GM19455 (cell line): ENCODE data around the gene NMD3.
"Not testable (repeated sequence)": the region's sequence is repeated elsewhere in the genome, so short reads cannot be mapped to it uniquely, and the experiment has no call there.

Source experiments
- ATAC-seq: cut with Tn5 transposase; IDR thresholded peaks from one replicate; pipeline ENCODE4 v1.9.1; 2021; ENCODE audit not compliant: unreplicated experiment

NMD3 gene

DNA sequence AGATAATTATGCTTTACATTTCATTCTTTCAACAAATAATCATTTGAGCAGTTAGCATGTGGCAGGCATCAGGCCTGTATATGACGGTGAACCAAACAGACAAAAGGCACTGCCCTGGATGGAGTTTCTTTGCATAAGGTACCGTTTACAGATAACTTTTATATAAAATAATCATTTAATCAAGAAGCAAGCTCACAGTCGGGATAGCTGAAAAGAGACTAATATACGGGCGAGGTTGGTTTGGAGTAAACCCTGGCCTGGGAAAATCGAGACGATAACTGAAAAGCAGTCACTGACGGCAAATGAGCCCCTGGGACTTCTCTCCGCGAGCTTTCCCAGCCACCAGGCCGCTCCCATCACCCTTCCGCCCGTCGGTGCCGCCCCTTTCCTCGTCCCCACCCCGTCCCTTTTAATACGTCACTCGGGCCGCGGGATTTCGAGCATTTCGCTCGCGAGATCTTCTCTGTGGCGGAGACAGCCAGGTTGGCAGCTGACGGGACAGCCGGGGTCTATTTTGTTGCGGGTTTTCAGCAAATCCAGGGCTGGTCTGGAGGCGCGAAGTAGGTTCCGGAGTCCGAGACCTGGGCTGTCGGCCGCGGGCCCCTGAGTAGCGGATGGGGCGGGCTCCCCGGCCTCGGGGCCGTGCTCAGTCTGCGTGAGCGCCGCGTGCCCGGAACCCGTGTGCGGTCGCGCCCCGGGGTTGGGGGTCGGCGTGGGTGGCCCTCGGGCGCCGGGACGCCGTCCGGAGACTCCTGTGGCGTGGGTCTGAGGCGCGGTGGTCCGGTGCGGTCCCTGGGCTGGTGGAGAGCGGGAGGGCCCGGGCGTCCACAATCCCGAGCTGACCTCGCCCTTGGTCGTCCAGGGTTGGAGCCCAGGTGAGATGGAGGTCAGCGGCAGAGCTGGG, at the start of gene NMD3:
TSS of gene NMD3 (plus strand) at position 462 of the 904 bp plus-strand sequence. CDS start 703 bp downstream, outside the sequence.
- ATAC-seq = peak; percentile 99

DNA sequence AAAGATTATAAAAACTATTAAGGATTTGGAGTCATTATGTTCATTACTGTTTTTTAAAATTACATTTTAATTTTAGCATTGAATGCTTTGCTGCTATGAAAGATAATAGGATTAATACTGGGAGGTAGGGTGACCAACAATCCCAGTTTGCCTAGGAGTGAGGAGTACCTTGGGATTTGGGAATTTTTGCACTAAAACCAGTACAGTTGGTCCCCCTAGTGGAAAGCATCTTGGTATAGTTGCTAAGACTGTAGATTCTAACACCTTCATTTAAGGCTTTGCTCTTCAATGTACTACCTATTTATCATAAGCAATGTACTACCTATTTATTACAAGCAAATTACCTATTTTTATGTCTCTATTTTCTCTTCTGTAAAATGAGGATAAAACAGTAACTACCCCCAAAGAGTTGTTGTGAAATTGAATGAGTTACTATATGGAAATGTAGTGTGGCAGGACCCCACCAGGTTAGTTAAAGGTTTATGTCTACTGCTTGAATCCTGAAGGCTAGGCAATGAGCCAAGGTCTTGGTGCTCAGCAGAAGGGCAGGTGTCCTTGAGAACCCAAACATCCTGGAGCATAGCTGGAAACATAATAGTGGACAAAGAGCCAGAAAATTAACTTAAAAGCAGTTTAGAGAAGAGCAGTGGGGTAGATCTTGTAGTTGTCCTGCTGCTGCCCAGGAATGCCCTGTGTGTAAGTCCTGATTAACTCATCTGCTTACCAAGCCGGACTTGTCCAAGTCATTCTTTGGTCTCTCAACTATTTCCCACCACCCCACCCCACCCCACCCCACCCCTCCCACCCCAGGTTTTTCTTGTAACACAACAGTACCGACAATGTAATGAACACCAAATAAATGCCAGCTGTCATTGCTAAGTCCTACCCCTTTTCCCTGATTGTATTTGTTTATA, 49.2 kb upstream of the NMD3 start:
- no peak for ATAC-seq

DNA sequence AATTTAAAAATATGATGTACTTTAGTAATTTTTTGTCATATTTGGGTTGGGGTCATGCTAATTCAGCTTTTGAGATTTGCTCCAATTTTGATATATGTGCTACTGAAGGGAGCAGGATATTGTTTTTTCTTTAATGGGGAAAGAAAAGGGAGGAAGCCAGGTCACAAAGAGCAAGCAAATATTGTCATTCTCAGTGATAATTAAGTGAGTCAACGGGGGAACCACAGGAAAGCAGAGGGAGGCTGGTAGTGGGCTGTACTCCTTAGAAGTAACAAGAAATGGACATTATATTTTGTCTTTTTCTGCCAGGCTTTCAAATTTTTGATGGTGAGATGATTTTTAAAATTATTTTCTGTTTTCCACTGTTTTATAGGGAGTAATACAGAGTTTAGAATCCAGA, 45.6 kb upstream of the NMD3 start:
- ATAC-seq = no peak

DNA sequence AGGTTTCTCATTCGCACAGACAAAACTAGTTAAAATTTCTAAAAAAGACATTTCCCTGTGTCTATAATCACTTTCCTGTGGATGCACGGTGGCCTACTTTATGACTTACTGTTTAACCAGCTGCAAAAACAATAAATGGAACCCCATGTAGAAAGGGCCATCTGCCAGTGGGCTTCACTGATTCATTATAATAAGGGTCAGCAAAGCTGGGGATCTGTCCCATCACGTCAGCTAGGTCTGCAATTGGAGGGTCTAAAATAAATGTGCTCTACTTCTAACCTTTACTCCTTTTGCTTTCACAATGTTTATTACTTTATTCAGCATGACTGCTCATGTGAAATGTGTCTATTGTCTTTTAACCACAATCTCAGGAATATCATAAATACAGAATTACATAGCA, 43.1 kb upstream of the NMD3 start:
- ATAC-seq = no peak

DNA sequence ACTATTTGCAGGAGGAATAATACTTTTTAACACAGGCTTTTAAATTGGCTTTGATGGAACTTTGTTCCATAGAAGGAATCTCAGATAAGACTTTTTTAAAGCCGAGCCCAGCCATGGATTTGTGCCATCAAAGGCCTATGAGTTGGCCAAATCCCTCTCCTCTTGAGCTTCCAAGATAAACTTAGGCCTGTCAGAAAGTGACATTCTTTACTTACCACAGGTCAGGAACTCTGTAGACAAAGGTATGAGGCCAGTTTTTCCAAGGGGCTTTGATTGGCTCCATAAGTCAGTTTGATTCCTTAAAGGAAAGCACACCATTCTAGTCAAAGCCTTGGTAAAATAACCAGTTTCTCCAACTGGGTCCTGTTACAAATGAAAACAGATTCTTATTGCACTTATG, 39.7 kb upstream of the NMD3 start:
- not testable (repeated sequence) for ATAC-seq

DNA sequence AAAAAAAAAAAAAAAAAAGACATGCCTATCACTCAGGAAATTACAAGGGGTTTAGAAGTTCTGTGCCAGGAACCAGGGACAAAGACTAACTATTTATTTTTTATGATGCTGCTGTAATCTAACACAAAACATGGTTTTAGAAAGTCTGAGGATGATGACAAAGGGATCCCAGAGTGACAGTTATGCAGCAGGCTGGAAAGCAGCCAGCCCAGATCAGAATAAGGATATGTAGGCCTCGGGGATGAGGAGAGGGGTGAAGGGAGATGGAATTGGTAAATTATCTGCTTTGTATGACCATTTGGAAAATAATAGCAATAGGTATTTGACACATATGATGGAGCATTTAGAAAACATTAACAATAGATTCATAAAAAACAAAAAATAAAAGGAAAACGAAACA, 34.1 kb upstream of the NMD3 start:
- ATAC-seq = no peak

DNA sequence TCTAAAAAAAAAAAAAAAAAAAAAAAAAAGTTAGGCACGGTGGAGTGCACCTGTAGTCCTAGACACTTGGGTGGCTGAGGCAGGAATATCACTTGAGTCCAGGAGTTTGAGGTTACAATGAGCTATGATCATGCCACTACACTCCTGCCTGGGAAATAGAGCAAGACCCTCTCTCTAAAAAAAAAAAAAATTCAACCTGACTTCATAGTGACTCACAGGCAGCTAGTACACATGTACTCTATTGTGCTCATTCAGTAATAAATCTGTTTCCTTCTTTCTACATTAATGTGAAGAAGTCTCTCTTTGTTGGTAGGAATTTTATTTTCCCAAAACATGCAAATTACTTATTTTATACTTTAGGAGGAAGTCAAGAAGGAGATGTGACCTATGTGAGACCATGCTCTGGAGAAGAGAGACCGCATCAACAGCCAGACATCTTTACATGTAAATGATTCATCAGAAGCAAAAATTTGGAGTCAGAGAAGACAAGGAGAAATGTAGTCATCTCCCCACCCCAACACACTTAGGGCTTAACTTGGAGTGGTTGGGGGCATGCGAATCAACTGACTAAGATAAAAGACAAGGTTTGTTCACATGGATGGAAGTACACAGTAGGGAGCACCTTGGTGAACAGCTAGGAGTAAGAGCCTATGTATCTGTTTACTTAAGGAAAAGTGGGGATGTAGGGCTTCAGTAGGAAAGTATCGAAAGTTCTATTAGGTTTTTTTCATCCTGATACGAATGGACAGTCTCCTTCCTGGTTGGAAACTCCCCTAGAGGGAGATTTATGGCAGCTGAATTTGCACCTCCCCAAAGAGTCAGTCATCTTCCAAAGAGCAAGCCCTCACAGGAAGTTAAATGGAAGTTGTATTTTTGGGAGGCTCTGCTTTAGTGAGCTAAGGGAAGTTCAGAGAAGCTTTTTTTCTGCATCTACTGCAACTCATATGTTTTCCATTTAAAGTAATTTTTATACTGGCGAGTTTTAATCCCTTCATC, 23.0 kb upstream of the NMD3 start:
- no peak for ATAC-seq

DNA sequence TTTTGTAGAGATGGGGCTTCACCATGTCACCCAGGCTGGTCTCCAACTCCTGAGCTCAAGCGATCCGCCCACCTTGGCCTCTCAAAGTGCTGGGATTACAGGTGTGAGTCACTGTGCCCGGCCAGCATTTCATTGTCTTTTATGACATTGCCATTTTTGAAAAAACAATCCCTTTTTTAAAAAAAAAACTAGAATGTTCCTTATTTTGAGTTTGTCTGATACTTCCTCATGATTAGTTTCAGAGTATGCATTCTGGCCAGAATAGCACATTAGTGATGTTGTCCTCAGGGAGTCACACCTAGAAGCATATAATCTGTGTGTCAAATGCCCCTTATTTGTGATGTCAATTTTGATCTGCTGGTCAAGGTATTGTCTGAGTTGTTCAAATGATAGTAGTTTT, 21.2 kb upstream of the NMD3 start:
- no peak for ATAC-seq

DNA sequence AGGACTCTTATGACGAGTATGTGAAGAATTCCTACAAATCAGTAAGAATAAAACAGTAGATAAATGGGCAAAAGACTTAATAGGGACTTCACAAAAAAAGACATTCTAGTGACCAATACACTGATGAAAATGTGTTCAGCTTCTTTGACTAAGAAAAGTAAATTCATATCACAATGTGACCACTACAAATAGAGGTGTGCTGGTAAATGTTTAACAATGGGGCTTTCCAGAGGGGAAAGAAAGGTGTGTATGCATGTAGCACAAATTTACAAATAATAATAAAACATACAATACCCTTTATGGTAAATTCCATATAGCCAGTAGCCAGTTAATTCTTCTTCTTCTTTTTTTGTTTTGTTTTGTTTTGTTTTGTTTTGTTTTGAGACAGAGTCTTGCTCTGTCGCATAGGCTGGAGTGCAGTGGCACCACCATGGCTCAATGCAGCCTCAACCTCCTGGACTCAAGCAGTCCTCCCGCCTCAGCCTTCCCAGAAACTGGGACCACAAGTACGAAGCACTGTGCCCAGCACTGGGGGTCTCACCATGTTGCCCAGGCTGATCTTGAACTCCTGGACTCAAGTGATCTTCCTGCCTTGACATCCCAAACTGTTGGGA, 17.5 kb upstream of the NMD3 start:
- ATAC-seq = no peak

DNA sequence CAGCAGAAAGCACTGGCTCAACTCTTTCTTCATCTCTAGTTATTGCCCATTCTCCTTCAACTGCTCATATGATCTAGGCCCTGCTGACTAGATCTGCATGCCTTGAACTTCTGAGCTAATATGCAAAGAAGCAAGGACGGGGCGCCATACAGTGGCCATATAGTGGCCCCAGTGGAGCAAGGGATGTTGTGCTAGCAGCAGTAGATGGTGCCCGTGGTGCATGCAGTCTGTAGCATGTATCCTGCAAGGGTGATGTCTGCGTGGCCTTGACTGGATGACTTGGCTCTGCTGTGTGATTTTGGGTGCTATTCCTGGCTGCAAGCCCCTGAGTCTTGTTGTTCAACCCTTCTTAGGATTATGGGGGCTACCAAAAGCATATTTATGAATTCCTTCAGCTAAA, 12.2 kb upstream of the NMD3 start:
- no peak for ATAC-seq

DNA sequence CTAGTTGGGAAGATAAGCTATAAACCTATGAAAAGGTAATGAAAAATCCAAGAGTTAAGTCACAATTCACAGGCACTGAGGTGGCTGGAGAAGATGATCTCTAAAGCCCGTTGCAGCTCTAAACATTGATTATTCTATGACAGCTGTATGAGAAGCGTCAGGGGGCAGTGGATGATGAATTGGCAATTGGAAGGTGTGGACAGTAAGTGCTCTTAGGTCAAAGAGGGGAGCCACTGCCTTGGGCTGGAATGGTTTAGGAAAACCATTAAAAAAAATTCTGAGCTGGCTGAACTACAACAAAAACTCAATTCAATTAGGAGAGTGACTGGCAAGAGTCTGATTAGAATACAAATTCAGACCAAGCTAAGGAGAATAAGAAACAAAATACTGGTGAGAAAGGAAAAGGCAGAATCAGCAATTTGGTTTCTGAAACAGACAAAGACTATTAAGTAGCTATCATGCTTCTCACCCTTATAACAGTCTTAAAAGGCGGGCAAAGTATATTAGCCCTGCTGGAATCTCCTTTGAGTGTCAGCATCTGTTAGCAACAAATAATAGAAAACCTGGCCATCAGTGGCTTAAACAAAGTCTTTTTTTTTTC, 8.8 kb upstream of the NMD3 start:
- no peak for ATAC-seq

DNA sequence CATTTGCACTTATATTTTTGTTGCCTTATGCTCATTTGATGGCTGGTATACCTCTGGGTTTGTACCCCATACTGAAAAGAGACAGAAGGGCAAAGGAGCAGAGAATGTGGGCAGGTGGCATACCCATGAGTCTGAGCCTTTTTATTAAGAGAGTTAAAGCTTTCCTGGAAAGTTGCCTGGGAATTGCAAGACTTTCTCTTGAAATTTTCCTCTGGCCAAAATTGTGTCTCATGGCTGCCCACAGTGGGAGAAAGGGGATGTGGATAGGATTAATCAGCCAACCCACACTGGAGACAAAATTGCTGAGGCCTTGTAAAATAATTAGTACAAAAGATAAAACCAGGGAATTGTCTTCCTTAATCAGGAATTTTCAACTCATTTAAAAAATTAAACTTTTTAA, 8.2 kb upstream of the NMD3 start:
- ATAC-seq = no peak

DNA sequence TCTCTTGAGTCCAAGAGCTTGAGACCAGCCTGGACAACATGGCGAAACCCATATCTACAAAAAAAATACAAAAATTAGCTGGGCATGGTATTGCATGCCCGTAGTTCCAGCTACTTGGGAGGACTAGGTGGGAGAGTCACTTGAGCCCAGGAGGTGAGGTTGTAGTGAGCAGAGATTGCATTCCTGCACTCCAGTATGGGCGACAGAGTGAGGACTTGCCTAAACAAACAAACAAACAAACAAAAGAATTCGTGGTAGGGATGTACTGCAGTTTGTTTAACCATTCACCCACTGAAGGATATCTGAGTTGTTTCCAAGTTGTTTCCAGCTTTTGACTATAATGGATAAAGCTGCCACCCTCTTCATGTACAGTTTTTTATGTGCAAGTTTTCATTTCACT, 7.5 kb upstream of the NMD3 start:
- ATAC-seq = no peak

DNA sequence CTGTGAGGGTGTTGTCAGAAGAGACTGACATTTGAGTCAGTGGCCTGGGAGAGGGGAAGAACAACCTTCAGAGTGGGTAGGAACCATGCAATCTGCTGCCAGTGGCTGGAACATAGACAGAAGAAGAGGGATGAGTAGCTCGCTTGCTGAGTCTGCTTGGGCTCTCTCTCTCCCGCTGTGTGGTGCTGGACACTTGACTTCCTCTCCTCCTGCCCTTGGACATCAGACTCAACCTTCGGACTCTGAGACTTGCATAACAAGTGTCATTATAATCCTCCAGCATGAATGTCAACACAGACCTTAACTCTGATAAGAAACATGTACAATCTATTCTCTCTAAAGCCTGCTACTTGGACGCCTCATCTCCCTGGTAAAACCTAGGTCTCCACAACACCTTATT, 5.9 kb upstream of the NMD3 start:
- no peak for ATAC-seq

DNA sequence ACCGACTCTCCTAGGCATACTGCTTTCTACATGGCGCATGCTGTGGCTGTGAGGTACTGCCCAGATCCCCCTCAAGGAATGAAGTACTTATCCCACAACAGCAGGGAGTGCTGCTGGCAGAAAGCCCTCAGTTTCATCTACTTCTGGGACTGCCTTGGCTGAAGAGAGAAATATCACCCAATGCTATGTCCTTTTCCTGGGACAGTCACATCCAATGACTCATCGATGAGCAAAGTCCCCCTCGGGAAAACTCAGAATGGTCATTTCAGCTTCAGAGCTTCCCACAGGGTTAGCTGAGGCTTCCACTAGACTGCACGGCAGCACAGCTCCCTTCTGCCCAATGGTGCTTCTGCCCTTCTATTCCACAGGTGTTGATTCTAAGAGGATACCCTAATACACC, 3.6 kb upstream of the NMD3 start:
- ATAC-seq = no peak

DNA sequence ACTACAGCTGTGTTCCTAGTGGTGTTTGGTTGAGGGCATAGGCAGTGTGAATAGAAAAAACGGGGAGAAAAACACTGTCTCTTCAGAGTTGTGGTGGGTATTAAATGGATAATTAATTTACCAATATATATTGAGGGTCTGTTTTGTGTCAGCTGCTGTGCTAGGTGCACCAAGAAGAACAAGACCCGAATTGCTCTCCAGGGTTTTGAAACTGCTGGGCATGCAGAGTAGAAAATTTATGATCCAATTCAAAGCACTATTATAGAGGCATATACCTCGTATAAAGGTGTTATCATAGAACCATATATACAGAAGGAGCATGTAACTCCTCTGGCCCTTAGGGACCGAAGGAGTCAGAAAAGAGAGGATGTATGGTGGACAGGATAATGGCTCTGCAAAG, 1.6 kb upstream of the NMD3 start:
- ATAC-seq = no peak

DNA sequence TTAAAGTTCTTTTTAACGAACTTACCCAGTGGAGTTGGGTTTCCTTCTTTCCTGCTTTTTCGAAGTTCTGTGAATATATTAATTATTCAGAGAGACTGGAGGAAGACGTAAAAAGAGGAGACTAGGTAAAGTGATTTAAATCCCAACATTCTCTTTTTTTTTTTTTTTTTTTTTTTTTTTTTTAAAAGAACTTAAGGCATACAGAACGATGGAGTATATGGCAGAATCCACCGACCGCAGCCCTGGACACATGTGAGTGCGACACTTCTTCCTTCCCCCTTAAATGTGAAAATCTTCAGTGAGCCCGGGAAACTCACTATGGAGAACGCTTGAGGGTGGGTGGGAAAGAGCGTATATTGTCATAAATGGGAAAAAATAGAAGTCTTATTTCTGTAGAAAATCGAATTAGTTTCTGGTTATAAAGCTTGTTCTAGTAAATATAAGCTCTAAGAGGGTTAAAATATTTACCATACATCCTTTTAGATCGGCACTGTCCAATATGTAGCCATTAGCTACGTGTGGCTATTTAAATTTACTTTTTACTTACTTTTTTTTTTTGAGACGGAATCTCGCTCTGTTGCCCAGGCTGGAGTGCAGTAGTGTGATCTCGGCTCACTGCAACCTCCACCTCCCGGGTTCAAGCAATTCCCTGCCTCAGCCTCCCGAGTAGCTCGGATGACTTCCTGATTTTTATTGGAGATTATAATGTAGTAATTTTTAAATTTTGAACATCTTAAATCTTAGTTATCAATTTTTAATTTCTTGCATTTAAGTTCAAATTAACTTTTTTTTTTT, 892 bp downstream of the NMD3 start:
- no peak for ATAC-seq

DNA sequence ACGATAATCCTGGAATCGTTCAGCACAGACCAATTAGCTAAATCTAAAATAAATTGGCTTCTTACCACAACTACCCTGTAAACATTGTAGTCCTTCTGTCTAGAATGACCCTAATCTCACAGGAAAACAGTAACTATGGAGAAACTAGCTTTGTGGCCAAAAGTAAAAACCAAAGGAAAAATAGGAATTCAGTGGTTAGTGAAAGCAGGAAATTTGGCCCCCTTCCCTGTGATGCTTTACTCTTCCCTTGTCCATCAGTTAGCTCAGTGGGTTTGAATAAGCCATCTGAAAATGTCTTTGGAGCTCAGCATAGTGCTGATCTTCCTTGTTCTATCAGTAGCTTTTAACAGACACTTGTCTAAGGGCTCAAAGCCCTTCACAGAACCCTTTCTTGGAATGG, 1.6 kb downstream of the NMD3 start:
- no peak for ATAC-seq

DNA sequence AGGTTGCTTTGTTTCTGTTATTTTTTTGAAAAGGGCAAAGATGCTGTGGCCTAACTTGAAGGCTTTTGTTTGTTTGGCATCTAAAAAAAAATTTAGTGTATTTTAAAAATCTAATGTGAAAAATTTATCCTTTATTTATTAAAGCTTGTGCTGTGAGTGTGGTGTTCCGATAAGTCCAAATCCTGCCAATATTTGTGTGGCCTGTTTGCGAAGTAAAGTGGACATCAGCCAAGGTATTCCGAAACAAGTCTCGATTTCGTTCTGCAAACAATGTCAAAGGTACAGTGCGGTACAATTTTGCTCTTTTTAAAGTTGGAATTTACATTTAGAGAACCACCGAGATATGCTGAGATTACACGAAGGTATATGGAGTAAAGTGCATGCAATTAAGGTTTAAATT, 3.7 kb downstream of the NMD3 start:
- ATAC-seq = no peak
